H1 (cell line): ENCODE results near the gene ADPGK. TPM values are rescaled to one million over a fixed set of nuclear protein-coding genes. Genes with fewer than 3 reads are reported as not detected.

Source experiments
- GTF2F1 ChIP-seq: IDR thresholded peaks from 2 replicates; pipeline ENCODE4 v1.6.1; 2012; ENCODE audit warnings: low read depth, low read length, improper control_type of control experiment, borderline replicate concordance
- MAFK ChIP-seq: IDR thresholded peaks from 2 replicates; pipeline ENCODE4 v1.6.1; 2012; ENCODE audit warnings: low read depth, mild to moderate bottlenecking, improper control_type of control experiment, low read length
- NANOG ChIP-seq: IDR thresholded peaks from 2 replicates; pipeline ENCODE4 v1.6.1; 2011; ENCODE audit warnings: low read length, low read depth, mild to moderate bottlenecking, inconsistent platforms; ENCODE audit not compliant: insufficient read depth, poor library complexity, severe bottlenecking
- RAD21 ChIP-seq, 2 experiments: IDR thresholded peaks in 1 of 2; conservative IDR thresholded peaks in 1 of 2; 2 replicates each; pipeline ENCODE4 v1.6.1; 2011; ENCODE audit warnings: low read depth in 2 of 2, low read length in 2 of 2, improper control_type of control experiment in 1 of 2, inconsistent platforms in 1 of 2, mild to moderate bottlenecking in 1 of 2, moderate library complexity in 1 of 2
- SAP30 ChIP-seq: fragments of 300-600 bp; sonication (generic); IDR thresholded peaks from 2 replicates; pipeline ENCODE4 v1.7.1; 2012; ENCODE audit warnings: low read length, moderate library complexity, mild to moderate bottlenecking, inconsistent platforms; ENCODE audit not compliant: insufficient read depth, insufficient replicate concordance
- ZNF274 ChIP-seq: IDR thresholded peaks from 2 replicates; pipeline ENCODE4 v1.7.0; 2012; ENCODE audit warnings: low read length, borderline replicate concordance; ENCODE audit errors: extremely low read depth
- polyA plus RNA-seq, 7 experiments: library from polyadenylated mRNA; depleted of rRNA in 3 of 7; stranded (reverse) in 5 of 7; unstranded in 2 of 7; fragments of >200 nt in 5 of 7; fragments of 200-250 nt in 2 of 7; gene quantifications; 1 replicate in 5 of 7; 2 replicates in 1 of 7; 4 replicates in 1 of 7; pipeline versions ENCODE4 v1.2.1 to v1.2.3, GENCODE V29; 2011 to 2013; ENCODE audit warnings: missing spikeins in 2 of 7, mixed read lengths in 2 of 7
- total RNA-seq: library from RNA; stranded (reverse); fragmentation: NEBNext Ultra II Directional; extraction: Animal tissue kit (Norgen Biotek cat#: 25700); gene quantifications from 2 replicates; pipeline ENCODE4 v1.2.1, GENCODE V29; 2021

ADPGK gene
- total and polyA plus RNA-seq, 2 of the 8 experiments (the other 6 are each of a cell fraction or from before 2014, with no cell fraction given) = 32.2 to 38.2 TPM

- TF ChIP-seq ZNF274 = no peak
- TF ChIP-seq RAD21 (IDR thresholded peaks at IDR 0.05 in 1 of 2, conservative IDR thresholded peaks at IDR 0.05 in 1 of 2; ENCODE audit: low read depth in 2 of 2, low read length in 2 of 2) = no peak
- TF ChIP-seq SAP30 = no peak
- no peak for TF ChIP-seq MAFK
- no peak for TF ChIP-seq GTF2F1
- no peak for TF ChIP-seq NANOG
Observed at GRCh38 chr15:72826611-72827010, 43.1 kb upstream of the ADPGK start (continued).
